Body of pancreas (tissue), 4 donors: ENCODE measurements around the gene MCF2L2.

Source experiments
- CTCF ChIP-seq, 7 experiments: fragments of 450-650 bp in 4 of 7; fragments of 200-600 bp in 3 of 7; sonication (generic) in 3 of 7; IDR thresholded peaks; one replicate each; pipeline ENCODE4 v1.5.1; 2016 to 2019; ENCODE audit warnings: antibody characterized with exemption in 7 of 7
- POLR2A ChIP-seq, 3 donors: fragments of 450-650 bp; IDR thresholded peaks; one replicate each; pipeline ENCODE4 v1.6.1; 2016; ENCODE audit warnings: antibody characterized with exemption in 3 of 3, mild to moderate bottlenecking in 2 of 3

DNA sequence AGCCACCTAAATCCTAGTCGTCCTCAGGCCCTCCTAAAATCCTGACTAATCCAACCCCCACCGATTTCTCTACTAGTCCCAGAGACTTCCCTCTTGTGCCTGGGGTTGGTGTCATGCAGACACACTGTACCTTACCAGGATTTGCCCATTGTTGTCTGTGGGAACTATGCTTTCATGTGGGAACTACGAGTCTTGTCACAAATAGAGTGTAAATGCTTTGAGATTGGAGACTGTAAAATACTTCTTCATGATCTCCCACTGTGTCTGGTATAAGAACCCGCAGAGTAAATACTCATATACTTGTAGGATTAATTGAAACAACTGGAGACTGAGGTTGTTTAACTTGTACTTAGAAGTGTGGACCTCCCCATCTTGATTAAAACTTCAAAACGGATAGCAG is 164.2 kb downstream of the MCF2L2 start:
- no peak for TF ChIP-seq CTCF (IDR thresholded peaks at IDR 0.05)
- no peak for TF ChIP-seq POLR2A (IDR thresholded peaks at IDR 0.05)
